ENCODE results near the gene ZFP36L1. TPM values are rescaled to one million over a fixed set of nuclear protein-coding genes. Genes with fewer than 3 reads are reported as not detected.

Gene ZFP36L1
- total and polyA plus RNA-seq, 9 of the 15 experiments (the other 6 are each of a cell fraction or from before 2014, with no cell fraction given), result 1.3 to 26.6 (median 3.7) TPM

GRCh38 chr14:68749487-68750475 is 43.1 kb downstream of the ZFP36L1 start (continued):
- TF ChIP-seq CBX2 (IDR thresholded peaks at IDR 0.05; ENCODE audit: insufficient read depth, low read length, poor library complexity, severe bottlenecking) (no peak), RFX5 (IDR thresholded peaks at IDR 0.05; ENCODE audit: low read depth, low read length) (no peak), SOX6 (IDR thresholded peaks at IDR 0.05) (peak; percentile 47; the same call in 1 of the 2 replicates), GTF2E2 (tag; IDR thresholded peaks at IDR 0.05) (peak; percentile 49; the same call in 1 of the 2 replicates), ZNF644 (tag; IDR thresholded peaks at IDR 0.05; ENCODE audit: low read depth) (0 out of 2 replicates have a peak, but pooled peaks have one; percentile 26), ELK1 (CRISPR knock-in tag; IDR thresholded peaks at IDR 0.05) (no peak), DNMT1 (IDR thresholded peaks at IDR 0.05) (no peak), HNRNPLL (IDR thresholded peaks at IDR 0.05; ENCODE audit: low read depth, low read length, poor library complexity, severe bottlenecking) (no peak), RB1 (IDR thresholded peaks at IDR 0.05; ENCODE audit: low read depth) (no peak), THAP7 (CRISPR knock-in tag; IDR thresholded peaks at IDR 0.05) (no peak), ZNF449 (CRISPR knock-in tag; IDR thresholded peaks at IDR 0.05) (no peak), TBP (optimal IDR thresholded peaks at IDR 0.05; ENCODE audit: low read depth, low read length) (no peak), ARID3B (CRISPR knock-in tag; IDR thresholded peaks at IDR 0.05; ENCODE audit: borderline replicate concordance) (no peak), CCAR2 (IDR thresholded peaks at IDR 0.05; ENCODE audit: low read depth, low read length) (no peak), ZKSCAN3 (CRISPR knock-in tag; IDR thresholded peaks at IDR 0.05) (no peak), ZNF146 (CRISPR knock-in tag; IDR thresholded peaks at IDR 0.05; ENCODE audit: unreplicated experiment) (no peak), PTTG1 (tag; IDR thresholded peaks at IDR 0.05; ENCODE audit: low read depth) (no peak), TFAP4 (CRISPR knock-in tag; IDR thresholded peaks at IDR 0.05; ENCODE audit: borderline replicate concordance) (no peak), NEUROD1 (IDR thresholded peaks at IDR 0.05; ENCODE audit: borderline replicate concordance, low read depth, low read length, partially characterized antibody) (no peak), ZNF408 (CRISPR knock-in tag; IDR thresholded peaks at IDR 0.05; ENCODE audit: low read depth) (no peak), JUN (IDR thresholded peaks at IDR 0.05; ENCODE audit: borderline replicate concordance, low read depth, low read length) (no peak), JUN (CRISPR knock-in tag; IDR thresholded peaks at IDR 0.05; ENCODE audit: borderline replicate concordance) (no peak)
